ENCODE results near the gene CRIP1. TPM values are rescaled to one million over a fixed set of nuclear protein-coding genes. Genes with fewer than 3 reads are reported as not detected.

Gene CRIP1
- total and polyA plus RNA-seq, 2 donors (not counting 3 experiments of a cell fraction or from before 2014, with no cell fraction given), result 3.1 to 8.1 TPM

GRCh38 chr14:105465209-105466031 lies 21.3 kb upstream of the CRIP1 start:
- ChIA-PET POLR2A (no interaction called here), CTCF (no interaction called here)
- BruUV-seq (replicated peaks), result no TSS peak
- H3K36me3 ChIP-seq (ENCODE audit: control insufficient read depth in 2 of 2, extremely low read depth in 1 of 2, insufficient read depth in 2 of 2, low read length in 2 of 2), result peaks cover 10 to 62% of the 10 kb centered on the region in 2 experiments
- FAIRE-seq (no peak), DNase-seq (ENCODE audit: low read depth, low spot score) (no peak)
- no peak overlapping the region for H3K4me2 ChIP-seq (ENCODE audit: insufficient read depth, low read length)
- TF ChIP-seq CTCF (IDR thresholded peaks at IDR 0.05; ENCODE audit: extremely low read depth in 1 of 2, insufficient read depth in 1 of 2, low read depth in 1 of 2, low read length in 2 of 2), result no peak
- no peak for TF ChIP-seq POLR2A (IDR thresholded peaks at IDR 0.05; ENCODE audit: low read depth, low read length)
- H2AFZ ChIP-seq (ENCODE audit: low read depth, low read length), result no peak overlapping the region
- H4K20me1 ChIP-seq (replicated peaks; ENCODE audit: control insufficient read depth, extremely low read depth, insufficient read depth, low read length), result no peaks in the 10 kb centered on the region
- no peaks in the 10 kb centered on the region for H3K27me3 ChIP-seq (ENCODE audit: control insufficient read depth in 2 of 2, insufficient read depth in 2 of 2, low read length in 2 of 2)
- no peak overlapping the region for H3K9ac ChIP-seq (replicated peaks; ENCODE audit: extremely low read depth, insufficient read depth, low read length)
- H3K9me1 ChIP-seq (replicated peaks; ENCODE audit: control insufficient read depth, extremely low read depth, insufficient read depth, low read length), result no peaks in the 10 kb centered on the region
- H3K4me1 ChIP-seq (ENCODE audit: control insufficient read depth, extremely low read depth, insufficient read depth, low read length), result no peaks in the 10 kb centered on the region
- no peaks in the 10 kb centered on the region for H3K79me2 ChIP-seq (ENCODE audit: control insufficient read depth, insufficient read depth, low read length)
- H3K4me3 ChIP-seq (replicated peaks in 1 of 3; ENCODE audit: insufficient read depth in 1 of 3, low read depth in 1 of 3, low read length in 3 of 3), result no peak overlapping the region
- dilution Hi-C loops (cut with MboI; ENCODE audit: extremely low pct_ligation_motif_present, low sequenced_read_pairs), result no loop called here
- no peak overlapping the region for H3K27ac ChIP-seq (ENCODE audit: insufficient read depth, low read depth, low read length)
- H3K9me3 ChIP-seq (replicated peaks; ENCODE audit: control insufficient read depth, insufficient read depth, low read length), result no peaks in the 10 kb centered on the region
- intact Hi-C loops (cut with micrococcal nuclease), result no loop called here

GRCh38 chr14:105466531-105467248 lies 20.0 kb upstream of the CRIP1 start:
- no peak overlapping the region for H3K27ac ChIP-seq (ENCODE audit: insufficient read depth, low read depth, low read length)
- BruUV-seq (replicated peaks), result no TSS peak
- no peaks in the 10 kb centered on the region for H3K9me1 ChIP-seq (replicated peaks; ENCODE audit: control insufficient read depth, extremely low read depth, insufficient read depth, low read length)
- H3K36me3 ChIP-seq (ENCODE audit: control insufficient read depth in 2 of 2, extremely low read depth in 1 of 2, insufficient read depth in 2 of 2, low read length in 2 of 2), result peaks cover 10 to 51% of the 10 kb centered on the region in 2 experiments
- FAIRE-seq (no peak), DNase-seq (ENCODE audit: low read depth, low spot score) (no peak)
- ChIA-PET POLR2A (no interaction called here), CTCF (interaction anchor here (1.2 to 6.3 kb wide), 2 partner anchors 8 to 15 kb away, joined by 3 to 53 read pairs; no protein-coding TSS in a partner anchor)
- H2AFZ ChIP-seq (ENCODE audit: low read depth, low read length), result no peak overlapping the region
- intact Hi-C loops (cut with micrococcal nuclease), result no loop called here
- no peaks in the 10 kb centered on the region for H4K20me1 ChIP-seq (replicated peaks; ENCODE audit: control insufficient read depth, extremely low read depth, insufficient read depth, low read length)
- no peaks in the 10 kb centered on the region for H3K9me3 ChIP-seq (replicated peaks; ENCODE audit: control insufficient read depth, insufficient read depth, low read length)
- no peaks in the 10 kb centered on the region for H3K27me3 ChIP-seq (ENCODE audit: control insufficient read depth in 2 of 2, insufficient read depth in 2 of 2, low read length in 2 of 2)
- no peaks in the 10 kb centered on the region for H3K79me2 ChIP-seq (ENCODE audit: control insufficient read depth, insufficient read depth, low read length)
- dilution Hi-C loops (cut with MboI; ENCODE audit: extremely low pct_ligation_motif_present, low sequenced_read_pairs), result no loop called here
- TF ChIP-seq GATA2 (IDR thresholded peaks at IDR 0.05; ENCODE audit: insufficient read depth, insufficient read length, low read depth, low read length), result no peak
- TF ChIP-seq POLR2A (IDR thresholded peaks at IDR 0.05; ENCODE audit: low read depth, low read length), result no peak
- no peak for TF ChIP-seq EZH2 (IDR thresholded peaks at IDR 0.05; ENCODE audit: borderline replicate concordance, low read depth, low read length, severe bottlenecking)
- no peak for TF ChIP-seq FOS (IDR thresholded peaks at IDR 0.05; ENCODE audit: borderline replicate concordance, insufficient read depth, low read length)
- TF ChIP-seq MYC (IDR thresholded peaks at IDR 0.05; ENCODE audit: low read depth, low read length), result no peak
- TF ChIP-seq MAX (IDR thresholded peaks at IDR 0.05; ENCODE audit: insufficient read depth, insufficient read length), result no peak
- no peak for TF ChIP-seq JUN (IDR thresholded peaks at IDR 0.05; ENCODE audit: borderline replicate concordance, insufficient read depth, insufficient read length, low read depth)
- no peak for TF ChIP-seq POLR2AphosphoS5 (IDR thresholded peaks at IDR 0.05; ENCODE audit: insufficient read depth, low read depth, low read length)
- TF ChIP-seq CTCF (IDR thresholded peaks at IDR 0.05; ENCODE audit: extremely low read depth in 1 of 2, insufficient read depth in 1 of 2, low read depth in 1 of 2, low read length in 2 of 2), result no peak
- no peak overlapping the region for H3K9ac ChIP-seq (replicated peaks; ENCODE audit: extremely low read depth, insufficient read depth, low read length)
- no peaks in the 10 kb centered on the region for H3K4me1 ChIP-seq (ENCODE audit: control insufficient read depth, extremely low read depth, insufficient read depth, low read length)
- no peak overlapping the region for H3K4me2 ChIP-seq (ENCODE audit: insufficient read depth, low read length)
- no peak overlapping the region for H3K4me3 ChIP-seq (replicated peaks in 1 of 3; ENCODE audit: insufficient read depth in 1 of 3, low read depth in 1 of 3, low read length in 3 of 3)

All from endothelial cell of umbilical vein (primary cell).